Measurements from ENCODE around the gene IRS2.

IRS2 gene

DNA sequence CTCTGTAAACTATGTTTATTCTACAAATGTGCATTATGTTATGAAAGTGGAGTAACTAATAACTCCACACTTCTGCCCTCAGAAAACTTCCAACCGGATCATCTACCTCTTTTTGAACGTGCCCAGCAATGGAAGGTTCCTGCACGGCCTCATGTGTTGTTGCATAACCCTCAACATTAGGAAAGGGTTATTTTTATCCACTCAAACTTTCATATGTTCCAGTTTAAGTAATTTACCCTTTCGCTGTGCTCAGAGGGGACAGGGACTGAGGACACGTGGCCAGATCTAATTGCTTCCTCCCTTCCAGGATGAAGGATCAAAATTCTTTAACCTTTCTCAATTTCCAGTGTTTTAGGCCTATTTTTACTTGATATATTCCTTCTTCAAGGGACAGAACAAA is 29.6 kb downstream of the IRS2 start:
- no peak for DNase-seq (ENCODE audit: low spot score)

DNA sequence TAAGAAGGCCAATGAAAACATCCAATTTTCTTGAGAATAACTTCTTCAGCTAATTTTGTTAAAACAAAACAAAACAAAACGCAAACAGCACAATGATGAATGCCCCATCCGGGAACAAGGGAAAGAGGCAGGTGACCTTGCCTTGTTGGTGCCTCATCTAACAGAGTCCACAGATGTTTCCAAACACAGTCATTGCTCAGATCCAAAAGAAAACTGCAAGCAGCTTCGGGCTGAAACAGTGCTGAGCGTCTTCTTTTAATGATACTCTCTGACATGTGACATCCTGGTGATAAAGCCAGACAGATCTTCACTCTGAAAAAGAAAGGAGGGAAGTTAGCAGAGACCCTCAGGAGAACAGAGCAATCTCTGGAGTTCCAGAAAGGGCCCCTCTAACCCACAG is 30.4 kb downstream of the IRS2 start:
- no peak for DNase-seq (ENCODE audit: low spot score)

DNA sequence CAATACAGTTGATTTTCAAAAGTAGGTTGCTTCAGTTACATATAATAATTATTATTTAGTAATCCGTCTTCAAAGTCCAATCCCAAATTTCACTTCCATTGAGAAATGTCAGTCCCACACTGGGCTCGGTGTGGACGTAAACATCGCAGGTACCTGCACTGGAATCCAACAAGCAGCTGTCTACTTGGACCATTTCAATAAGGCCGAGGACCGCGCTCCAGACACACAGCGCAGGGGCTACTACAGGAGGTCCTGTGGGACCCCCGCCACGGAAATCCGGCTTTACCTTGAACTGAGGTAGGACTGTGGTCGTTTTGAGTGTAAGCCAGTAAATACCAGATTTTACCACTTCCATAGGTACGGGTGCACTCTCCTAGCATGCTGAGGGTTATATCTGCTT is 30.8 kb downstream of the IRS2 start:
- no peak for DNase-seq (ENCODE audit: low spot score)

DNA sequence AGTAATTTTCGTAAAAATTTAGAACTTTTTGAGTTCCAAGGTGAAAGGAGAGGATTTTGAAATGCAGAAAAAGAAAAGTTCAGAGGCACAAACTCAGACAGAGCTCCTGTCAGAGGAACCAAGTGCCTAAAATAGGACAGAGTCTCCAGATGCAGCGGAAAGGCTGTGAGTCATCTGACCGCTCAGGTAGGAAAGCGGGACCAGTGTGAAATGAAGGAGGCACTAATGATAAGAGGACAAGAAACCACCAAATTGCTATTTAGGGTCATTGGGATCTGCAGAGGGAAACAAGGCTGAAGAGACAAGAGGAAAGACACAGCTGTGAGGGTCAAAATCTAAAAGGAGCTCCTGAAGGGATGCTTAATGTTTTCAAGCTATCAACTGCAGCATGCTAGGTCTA is 34.9 kb downstream of the IRS2 start:
- no peak for DNase-seq (ENCODE audit: low spot score)

DNA sequence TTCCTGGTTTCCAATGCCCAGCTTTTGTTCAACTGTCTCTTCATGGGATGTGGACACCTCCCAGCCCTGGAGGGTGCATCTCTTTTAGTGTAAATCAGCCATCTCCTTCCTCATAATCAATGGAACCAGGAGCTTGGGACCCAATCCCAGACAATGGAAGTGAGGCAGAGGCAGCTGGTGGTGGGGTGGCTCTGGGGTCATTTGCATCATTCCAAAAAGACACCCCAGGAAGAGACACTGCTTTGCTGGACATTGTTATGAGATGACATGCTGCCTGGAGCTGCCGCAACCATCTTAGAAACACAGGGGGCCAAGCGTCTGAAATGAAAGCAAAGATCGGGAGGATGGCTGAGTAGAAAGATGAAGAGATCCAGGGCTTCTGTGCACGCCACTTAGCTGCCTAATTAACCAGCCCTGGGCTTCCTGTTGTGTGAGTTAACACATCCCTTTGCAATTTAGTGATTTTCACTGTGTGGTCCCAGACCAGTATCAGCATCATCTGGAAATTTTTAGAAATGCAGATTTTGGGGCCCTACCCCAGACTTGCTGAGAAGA is 36.1 kb downstream of the IRS2 start:
- no peak for DNase-seq (ENCODE audit: low spot score)

DNA sequence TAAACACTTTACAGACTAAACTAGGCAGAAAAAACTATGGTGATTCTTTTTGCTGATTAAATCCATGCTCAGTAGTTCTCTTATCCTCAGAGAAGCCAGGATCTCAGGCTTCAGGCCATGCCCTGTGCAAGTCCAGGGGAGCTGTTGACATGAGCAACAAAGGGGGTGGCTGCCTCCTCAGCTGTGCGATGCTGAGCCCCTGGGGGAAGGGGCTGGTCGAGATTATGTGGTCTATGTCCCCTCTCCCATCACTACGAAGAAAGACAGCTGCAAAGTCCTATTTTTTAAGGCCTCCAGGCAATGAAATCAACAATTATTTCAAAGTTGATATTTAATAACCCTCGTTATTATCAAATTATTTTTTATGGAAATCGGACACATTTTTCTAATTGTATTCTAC is 37.0 kb downstream of the IRS2 start:
- no peak for DNase-seq (ENCODE audit: low spot score)

DNA sequence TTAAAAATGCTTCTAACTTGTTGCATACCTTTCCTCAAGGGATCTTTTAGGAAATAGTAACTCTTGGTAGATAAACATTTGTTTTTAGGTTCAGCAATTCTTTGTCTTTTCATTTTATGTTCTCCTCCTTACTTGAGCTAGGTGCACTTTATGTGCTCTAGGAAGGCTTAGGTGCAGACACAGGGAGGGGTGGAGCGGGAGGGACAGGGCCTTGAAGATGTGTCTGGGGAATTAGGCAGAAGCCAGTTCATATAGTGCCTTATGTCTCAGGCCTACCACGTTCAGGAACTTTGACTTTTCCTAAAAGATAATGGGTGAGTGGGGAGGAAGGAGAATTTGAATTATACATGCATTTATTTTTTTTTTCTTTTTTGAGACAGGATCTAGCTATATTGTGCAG is 37.7 kb downstream of the IRS2 start:
- no peak for DNase-seq (ENCODE audit: low spot score)

DNA sequence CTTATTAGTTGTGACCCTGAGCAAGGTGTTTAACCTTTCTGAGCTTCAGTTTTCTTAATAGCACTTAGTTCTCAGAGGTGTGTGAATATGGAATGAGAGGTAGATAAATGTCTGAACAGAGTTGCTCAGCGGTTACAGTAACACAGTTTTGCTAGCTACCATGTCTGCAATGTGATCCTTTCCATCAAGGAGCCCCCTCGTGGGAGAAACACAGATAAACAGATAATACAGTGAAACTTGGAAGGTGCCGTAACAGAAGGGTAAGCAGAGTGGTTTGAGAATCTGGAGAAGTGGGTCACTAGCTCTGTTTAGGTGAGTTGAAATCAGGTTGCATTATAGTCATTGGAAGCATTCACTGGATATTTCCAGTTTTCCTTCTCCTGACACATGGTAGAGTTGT is 38.9 kb downstream of the IRS2 start:
- no peak for DNase-seq (ENCODE audit: low spot score)

DNA sequence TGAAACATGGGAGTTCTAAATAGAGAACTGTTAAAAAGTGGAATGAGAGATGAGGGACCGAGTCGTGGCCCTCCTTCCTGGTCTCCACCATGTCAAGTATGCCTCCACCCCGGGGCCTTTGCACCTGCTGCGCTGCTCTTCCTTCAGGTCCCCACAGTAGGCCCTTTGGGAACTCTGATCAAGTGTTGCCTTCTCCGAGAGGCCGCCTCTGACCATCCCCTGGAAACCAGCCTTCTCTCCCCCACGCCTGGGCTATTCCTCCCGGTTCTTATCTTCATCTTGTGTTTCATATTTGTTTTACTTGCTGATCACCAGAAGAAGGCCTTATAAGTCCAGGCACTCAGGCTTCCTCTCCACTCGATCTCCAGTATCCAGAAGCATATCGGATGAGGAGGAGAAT is 40.0 kb downstream of the IRS2 start:
- DNase-seq (ENCODE audit: low spot score): no peak

DNA sequence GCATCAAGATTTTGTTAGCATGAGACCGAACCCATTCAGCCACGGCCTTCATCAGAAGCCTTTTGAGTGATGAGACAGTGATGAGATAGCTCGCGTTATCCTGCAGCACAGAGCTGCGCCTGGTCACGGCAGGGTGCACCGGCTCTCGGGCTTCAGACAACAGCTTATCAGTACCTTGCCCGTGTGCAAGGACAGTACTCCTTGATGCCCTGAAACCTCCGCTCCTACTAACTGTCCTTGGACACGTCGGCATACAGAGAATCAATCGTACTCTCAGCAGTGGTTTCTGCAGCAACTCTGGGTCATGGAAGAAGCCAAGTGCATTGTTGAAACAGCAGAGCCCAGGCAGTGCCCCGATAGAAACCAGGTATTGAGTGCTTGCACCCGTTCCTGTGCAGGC is 40.7 kb downstream of the IRS2 start:
- no peak for DNase-seq (ENCODE audit: low spot score)

DNA sequence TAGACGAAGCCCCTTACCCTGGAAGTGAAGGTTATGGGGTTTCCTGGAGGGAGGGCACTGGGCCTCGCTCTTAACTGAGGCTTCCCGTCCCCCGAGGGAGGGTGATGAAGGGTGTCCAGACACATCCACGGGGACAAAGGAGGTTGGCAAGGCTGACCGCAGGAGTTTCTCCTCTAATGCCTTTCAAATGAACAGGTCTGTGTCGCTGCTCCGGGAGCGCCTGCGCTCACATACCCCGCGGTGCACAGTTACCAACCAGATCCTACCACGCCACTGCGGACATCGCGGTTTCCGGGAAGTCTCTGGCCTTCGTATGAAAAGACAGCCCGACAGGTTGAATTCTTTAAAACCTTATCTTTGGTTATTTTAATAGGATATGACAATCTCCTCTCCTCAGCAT is 41.3 kb downstream of the IRS2 start:
- DNase-seq (ENCODE audit: low spot score): no peak

DNA sequence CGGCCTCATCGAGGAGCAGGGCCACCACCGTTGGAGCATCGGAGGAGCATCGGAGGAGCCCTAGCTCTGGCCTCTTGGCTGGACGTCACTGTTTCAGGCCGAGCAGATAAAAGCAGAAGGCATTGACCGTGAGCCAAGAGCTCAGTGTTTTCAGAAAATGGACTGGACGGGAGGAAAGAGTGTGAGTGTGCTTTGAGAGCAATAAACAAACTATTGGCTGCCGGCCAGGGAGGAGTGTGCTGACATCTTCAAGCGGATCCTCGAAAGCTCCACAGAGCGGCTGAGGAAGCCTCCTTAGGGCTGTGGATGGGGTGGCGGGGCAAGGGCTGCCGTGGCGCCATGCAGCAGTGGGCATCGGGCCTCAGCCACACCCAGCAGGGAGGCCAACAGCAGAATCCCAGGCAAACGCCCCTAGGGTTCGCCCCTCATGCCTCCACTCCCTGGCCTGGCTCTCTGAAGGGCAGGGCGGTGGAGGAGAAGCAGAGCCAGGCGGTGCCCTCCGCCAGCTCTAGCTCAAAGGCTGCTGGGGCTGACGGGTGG is 41.8 kb downstream of the IRS2 start:
- DNase-seq (ENCODE audit: low spot score): no peak

DNA sequence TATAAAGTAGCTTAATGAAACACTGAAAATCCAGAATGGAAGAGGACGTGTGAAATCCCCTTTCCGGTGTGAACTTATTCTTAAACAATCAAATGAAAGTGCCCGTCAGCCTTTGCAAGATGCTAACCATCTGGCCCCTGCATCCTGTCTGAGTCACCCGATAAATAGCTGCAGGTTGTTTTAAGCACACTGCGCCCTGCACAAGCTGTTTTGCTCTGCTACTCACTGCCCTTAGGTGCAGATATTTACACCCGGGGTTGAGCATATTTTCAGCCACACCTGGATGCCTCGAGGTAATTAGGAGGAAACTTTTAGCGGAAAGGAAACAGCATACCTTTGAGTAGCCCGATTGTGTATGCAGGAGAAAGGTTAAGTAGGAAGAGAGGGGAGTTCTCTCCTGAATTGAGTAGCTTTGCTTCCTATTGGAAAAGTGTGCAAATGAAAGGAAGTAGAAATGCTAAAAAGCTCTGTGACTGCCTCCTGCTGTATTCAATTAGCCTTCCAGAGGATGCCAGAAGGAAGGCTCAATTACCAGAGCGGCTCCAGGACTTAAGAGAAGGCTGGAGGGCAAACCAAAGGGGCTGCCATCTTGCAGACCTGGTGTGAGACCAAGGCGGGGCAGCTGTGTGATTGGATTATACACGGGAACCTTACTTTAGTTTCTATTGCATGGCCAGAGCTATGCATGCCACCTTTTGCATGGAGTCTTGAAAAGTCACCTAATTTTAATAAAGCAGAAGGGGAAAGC is 42.5 kb downstream of the IRS2 start:
- no peak for DNase-seq (ENCODE audit: low spot score)

DNA sequence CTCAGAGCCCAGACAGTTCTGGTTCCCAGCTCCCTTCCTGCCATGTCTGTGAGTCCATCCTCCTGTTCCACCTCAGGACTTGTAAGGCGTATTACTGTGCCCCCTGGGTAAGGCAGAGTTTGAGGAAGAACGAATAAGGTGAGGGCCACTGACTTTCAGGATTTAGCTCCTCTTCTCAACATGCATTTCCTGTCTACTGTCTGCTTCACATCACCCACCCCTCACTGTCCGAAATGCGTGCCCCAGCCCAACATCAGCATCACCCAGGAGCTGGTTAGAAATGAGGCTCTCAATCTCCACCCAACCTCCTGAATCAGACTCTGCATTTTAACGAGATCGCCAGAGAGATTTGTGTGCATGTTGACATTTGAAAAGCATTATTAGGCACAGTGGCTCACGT is 44.4 kb downstream of the IRS2 start:
- DNase-seq (ENCODE audit: low spot score): no peak

DNA sequence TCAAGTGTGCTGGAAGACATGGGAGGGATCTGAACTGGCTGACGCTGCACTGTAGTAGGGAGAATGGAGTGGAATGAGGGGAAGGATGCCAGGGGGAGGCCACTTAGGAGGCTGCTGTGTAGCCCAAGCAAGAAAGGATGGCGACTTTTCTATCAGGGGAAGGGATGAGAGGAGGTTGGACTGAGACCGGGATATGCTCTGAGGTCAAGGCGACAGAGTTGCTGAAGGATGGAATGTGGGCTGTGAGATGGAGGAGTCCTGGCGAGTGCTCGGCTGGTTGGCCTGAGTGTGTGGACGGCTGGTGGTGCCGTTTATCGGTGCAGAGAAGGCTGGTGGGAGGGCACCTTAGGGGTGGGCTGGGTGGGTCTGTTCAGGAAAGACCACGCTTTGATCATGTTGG is 45.7 kb downstream of the IRS2 start:
- DNase-seq (ENCODE audit: low spot score): no peak

DNA sequence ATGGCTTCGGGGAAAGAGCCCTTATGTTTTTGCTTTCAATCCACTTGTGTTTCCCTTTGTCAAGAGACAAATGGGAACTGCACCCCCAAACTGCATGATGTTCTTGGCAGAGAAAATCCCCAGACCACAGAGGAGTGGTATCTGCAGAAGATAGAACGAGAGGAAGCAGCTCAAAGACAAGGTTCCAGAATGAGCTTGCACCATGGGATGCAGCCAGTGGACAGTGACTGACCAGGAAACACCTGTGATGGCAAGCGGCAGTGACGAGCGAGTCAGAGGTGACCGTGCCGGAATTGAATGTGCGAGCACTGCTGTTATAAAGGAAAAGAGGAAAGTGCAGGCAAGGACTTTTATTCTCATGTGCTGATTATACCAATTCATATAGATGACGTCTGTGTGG is 46.3 kb downstream of the IRS2 start:
- no peak for DNase-seq (ENCODE audit: low spot score)

DNA sequence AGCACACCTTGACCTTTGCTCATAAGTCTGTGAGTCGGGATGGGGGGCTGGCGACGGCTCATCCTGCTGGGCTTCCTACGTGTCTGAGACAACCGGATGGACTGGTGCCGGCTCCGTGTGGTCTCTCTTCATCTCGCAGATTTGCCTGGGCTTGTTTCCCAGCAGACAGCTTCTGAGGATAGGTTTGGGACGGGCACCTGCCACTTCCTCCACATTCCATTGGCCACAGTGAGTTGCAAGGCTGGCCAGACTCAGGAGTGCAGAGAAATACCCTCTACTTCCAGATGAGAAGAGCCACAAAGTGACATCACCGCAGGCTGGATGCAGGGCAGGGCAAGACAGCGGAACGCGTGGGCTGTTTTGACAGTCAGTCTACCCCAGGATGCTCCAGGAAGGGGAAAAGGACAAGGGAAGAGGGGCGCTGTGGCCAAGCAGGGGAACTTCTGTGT is 48.1 kb downstream of the IRS2 start:
- no peak for DNase-seq (ENCODE audit: low spot score)

DNA sequence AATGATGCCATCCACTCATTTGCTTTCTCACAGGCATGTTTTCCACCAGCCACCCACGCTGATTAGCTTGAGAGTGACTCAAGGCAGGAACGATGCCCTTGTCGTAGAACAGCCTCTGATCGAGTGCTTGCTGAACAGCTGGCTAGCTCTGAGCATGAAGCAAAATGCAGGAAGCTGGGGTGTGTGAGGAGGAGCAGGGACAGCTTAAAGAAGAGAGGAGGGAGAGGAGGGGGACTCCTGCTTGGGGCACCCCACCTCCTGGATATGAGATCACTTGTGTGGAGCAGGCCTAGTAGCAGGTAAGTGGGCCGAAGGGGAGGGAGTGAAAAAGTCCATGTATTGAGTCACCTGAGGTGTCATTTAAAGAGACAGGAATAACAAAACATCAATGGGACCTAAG is 48.8 kb downstream of the IRS2 start:
- no peak for DNase-seq (ENCODE audit: low spot score)

DNA sequence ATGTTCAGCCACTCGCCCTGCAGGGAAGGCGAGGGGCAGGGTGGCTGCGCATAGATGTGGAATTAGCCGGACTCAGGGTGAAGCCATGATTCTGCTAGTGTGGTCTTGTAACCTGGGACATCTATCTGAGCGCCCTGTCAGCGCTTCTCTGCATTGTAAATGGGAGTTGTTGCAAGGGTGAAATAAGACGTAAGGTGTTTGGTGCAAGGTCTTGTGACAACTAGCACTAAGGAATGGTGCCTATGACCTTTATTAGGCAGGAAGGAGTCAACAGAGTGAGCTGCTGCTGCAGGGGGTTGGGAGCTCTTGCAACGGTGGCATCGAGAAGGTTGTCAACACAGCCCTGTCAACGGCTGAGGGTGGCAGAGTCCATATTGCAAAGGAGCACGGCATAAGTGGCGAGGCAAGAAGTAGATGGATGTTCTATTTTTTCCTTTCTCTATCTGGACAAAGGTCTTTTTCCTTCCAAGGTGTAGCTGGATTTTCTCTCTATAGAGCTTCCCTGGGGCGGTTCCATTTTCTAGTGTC is 49.3 kb downstream of the IRS2 start:
- no peak for DNase-seq (ENCODE audit: low spot score)

DNA sequence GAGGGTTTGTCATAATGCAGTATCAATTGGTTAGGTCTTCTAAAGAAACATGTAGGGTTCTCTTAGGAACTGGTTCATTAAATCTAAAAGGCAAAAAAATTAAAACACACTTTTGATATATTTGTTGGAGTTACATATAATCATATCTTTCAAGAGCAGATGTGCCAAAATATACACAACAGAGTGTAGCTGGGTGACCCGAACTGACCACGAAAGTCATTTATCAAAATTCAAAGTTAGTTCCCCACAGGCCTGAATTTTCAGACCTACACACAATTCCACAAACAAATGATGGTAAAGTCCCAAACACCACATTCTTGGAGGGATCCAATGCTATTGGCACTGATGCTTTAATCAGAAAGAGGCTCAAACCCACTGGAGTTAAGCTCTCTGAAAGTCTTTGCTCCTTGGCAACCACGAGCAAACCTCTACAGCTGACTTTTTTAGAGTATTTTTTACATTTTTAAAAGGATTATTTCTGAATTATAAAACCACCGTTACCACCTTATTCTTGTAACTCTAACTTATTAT is 50.9 kb downstream of the IRS2 start:
- DNase-seq (ENCODE audit: low spot score): no peak

DNA sequence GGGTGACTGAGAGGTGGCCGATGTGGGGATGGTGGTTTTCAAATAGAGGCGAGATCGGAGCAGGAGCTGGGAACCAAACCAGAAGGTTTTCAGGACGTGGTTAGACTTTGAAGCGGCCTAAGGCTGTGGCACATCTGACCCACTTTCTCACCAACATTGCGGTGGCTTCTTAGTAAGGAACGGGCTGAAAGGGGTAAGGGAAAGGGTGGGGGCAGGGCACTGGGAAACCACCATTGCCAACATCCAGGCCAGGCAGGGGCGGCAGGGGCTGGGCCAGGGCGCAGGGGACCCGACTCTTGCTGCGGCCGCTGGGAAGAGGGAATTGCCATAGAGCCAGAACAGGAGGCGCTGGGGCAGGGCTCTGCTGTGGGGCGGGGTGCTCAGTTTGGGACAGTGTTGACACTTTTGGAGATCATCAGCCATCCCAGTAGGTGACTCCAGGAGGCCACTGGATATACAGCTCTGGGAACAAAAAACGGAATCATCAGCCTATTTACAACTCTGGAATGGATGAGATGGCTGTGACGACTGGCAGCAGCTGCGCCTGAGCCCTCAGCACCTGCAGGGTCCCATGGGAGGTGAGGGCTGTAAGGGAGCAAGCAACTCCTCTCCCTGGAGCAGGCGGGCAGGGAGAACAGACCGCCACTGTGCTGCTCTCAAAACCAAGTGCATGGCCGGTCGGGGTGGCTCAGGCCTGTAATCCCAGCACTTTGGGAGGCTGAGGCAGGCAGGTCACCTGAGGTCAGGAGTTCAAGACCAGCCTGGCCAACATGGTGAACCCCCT is 52.2 kb downstream of the IRS2 start:
- no peak for DNase-seq (ENCODE audit: low spot score)

DNA sequence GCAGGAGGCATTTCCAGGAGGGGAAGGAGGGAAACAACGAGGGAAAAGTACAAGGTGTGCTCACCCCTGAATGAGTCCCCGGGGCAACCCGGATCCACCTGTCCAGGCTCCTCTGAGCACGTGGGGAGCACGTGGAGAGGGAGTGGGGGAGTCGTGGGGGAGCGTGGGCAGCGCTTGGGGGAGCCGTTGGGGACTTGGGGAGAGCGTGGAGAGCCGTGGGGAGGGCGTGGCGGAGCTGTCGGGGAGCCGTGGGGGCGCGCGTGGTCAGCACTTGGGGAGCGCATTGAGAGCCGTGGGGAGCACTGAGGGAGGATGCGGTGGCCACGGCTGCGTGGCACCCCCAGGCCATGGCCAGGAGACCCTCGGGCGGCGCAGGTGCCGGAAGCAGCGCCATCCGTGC is 52.8 kb downstream of the IRS2 start:
- DNase-seq (ENCODE audit: low spot score): no peak

Data from germinal center (tissue), 1 donor.